Parathyroid adenoma (tissue), 2 donors: Measurements from ENCODE around the gene DNMT3B.

Source experiments
- H2AFZ ChIP-seq: fragments of 300-600 bp; sonication (generic); one replicate; pipeline ENCODE4 v1.7.0; 2017; ENCODE audit warnings: antibody characterized with exemption, mild to moderate bottlenecking
- H3K27ac ChIP-seq: fragments of 300-600 bp; sonication (generic); one replicate; pipeline ENCODE4 v1.7.0; 2017
- H3K27me3 ChIP-seq: fragments of 300-600 bp; sonication (generic); one replicate; pipeline ENCODE4 v1.7.0; 2017; ENCODE audit warnings: low read length; ENCODE audit not compliant: control insufficient read depth, insufficient read depth
- H3K36me3 ChIP-seq: fragments of 300-600 bp; sonication (generic); one replicate; pipeline ENCODE4 v1.7.0; 2017; ENCODE audit warnings: low read length; ENCODE audit not compliant: control insufficient read depth, insufficient read depth
- H3K4me1 ChIP-seq: fragments of 300-600 bp; sonication (generic); one replicate; pipeline ENCODE4 v1.7.0; 2017; ENCODE audit warnings: control low read depth
- H3K4me2 ChIP-seq: fragments of 300-600 bp; sonication (generic); one replicate; pipeline ENCODE4 v1.7.0; 2017; ENCODE audit warnings: low read length
- H3K4me3 ChIP-seq: fragments of 300-600 bp; sonication (generic); one replicate; pipeline ENCODE4 v1.7.0; 2017; ENCODE audit warnings: low read depth, low read length
- H3K79me2 ChIP-seq: fragments of 300-600 bp; sonication (generic); one replicate; pipeline ENCODE4 v1.7.0; 2017; ENCODE audit warnings: control low read depth
- H3K9ac ChIP-seq: fragments of 300-600 bp; sonication (generic); one replicate; pipeline ENCODE4 v1.7.0; 2017; ENCODE audit warnings: mild to moderate bottlenecking
- H3K9me3 ChIP-seq: fragments of 300-600 bp; sonication (generic); one replicate; pipeline ENCODE4 v1.7.0; 2017; ENCODE audit warnings: low read length; ENCODE audit not compliant: control insufficient read depth
- CTCF ChIP-seq: fragments of 300-600 bp; sonication (generic); IDR thresholded peaks from one replicate; pipeline ENCODE4 v1.7.0; 2017; ENCODE audit warnings: antibody characterized with exemption, mild to moderate bottlenecking
- donor health status: primary hyperparathyroidism.

The DNMT3B gene

GRCh38 chr20:32752458-32753250 is 9.5 kb upstream of the DNMT3B start:
- H3K79me2 ChIP-seq, result no peaks in the 10 kb centered on the region
- H3K27ac ChIP-seq, result no peak overlapping the region
- TF ChIP-seq CTCF, result no peak
- H3K27me3 ChIP-seq, result no peaks in the 10 kb centered on the region
- H3K4me1 ChIP-seq, result no peaks in the 10 kb centered on the region
- H3K4me3 ChIP-seq, result no peak overlapping the region
- H3K4me2 ChIP-seq, result no peak overlapping the region
- H2AFZ ChIP-seq, result no peak overlapping the region
- no peaks in the 10 kb centered on the region for H3K36me3 ChIP-seq
- no peak overlapping the region for H3K9ac ChIP-seq
- H3K9me3 ChIP-seq, result no peaks in the 10 kb centered on the region

GRCh38 chr20:32753731-32754130 is 8.5 kb upstream of the DNMT3B start:
- H3K4me3 ChIP-seq, result no peak overlapping the region
- H3K4me2 ChIP-seq, result no peak overlapping the region
- no peaks in the 10 kb centered on the region for H3K36me3 ChIP-seq
- H3K9ac ChIP-seq, result no peak overlapping the region
- H3K4me1 ChIP-seq, result no peaks in the 10 kb centered on the region
- no peaks in the 10 kb centered on the region for H3K27me3 ChIP-seq
- H3K9me3 ChIP-seq, result no peaks in the 10 kb centered on the region
- H2AFZ ChIP-seq, result no peak overlapping the region
- TF ChIP-seq CTCF, result no peak
- H3K27ac ChIP-seq, result no peak overlapping the region
- no peaks in the 10 kb centered on the region for H3K79me2 ChIP-seq

GRCh38 chr20:32756156-32756555 is 6.0 kb upstream of the DNMT3B start:
- H3K4me2 ChIP-seq, result no peak overlapping the region
- no peaks in the 10 kb centered on the region for H3K27me3 ChIP-seq
- H3K79me2 ChIP-seq, result no peaks in the 10 kb centered on the region
- H3K9me3 ChIP-seq, result no peaks in the 10 kb centered on the region
- no peaks in the 10 kb centered on the region for H3K36me3 ChIP-seq
- no peak overlapping the region for H3K27ac ChIP-seq
- no peak overlapping the region for H3K9ac ChIP-seq
- H2AFZ ChIP-seq, result no peak overlapping the region
- H3K4me1 ChIP-seq, result no peaks in the 10 kb centered on the region
- no peak overlapping the region for H3K4me3 ChIP-seq
- TF ChIP-seq CTCF, result no peak

- peak overlapping the region; percentile 83 for H2AFZ ChIP-seq
- peak overlapping the region; percentile 52 for H3K4me2 ChIP-seq
- no peak overlapping the region for H3K4me3 ChIP-seq
- H3K4me1 ChIP-seq, result peaks cover 7% of the 10 kb centered on the region
- H3K9me3 ChIP-seq, result no peaks in the 10 kb centered on the region
- H3K36me3 ChIP-seq, result no peaks in the 10 kb centered on the region
- no peaks in the 10 kb centered on the region for H3K79me2 ChIP-seq
- no peaks in the 10 kb centered on the region for H3K27me3 ChIP-seq
- H3K27ac ChIP-seq, result no peak overlapping the region
- no peak for TF ChIP-seq CTCF
- H3K9ac ChIP-seq, result no peak overlapping the region
Measured at GRCh38 chr20:32761417-32761830, 761 bp upstream of the DNMT3B start.

GRCh38 chr20:32762754-32763201 is 593 bp downstream of the DNMT3B start:
- TF ChIP-seq CTCF, result no peak
- Histone ChIP-seq H3K79me2 (no peaks in the 10 kb centered on the region), H3K9me3 (no peaks in the 10 kb centered on the region), H2AFZ (peak overlapping the region; percentile 100), H3K9ac (peak overlapping the region; percentile 61), H3K27ac (no peak overlapping the region), H3K4me3 (peak overlapping the region; percentile 78), H3K36me3 (no peaks in the 10 kb centered on the region), H3K4me2 (peak overlapping the region; percentile 99), H3K4me1 (peaks cover 7% of the 10 kb centered on the region), H3K27me3 (no peaks in the 10 kb centered on the region)
